HG02885 (cell line): Measurements from ENCODE around the gene KCNQ5.
A peak's percentile ranks its signal among the peaks of the same experiment; 100 is the strongest.

ENCODE experiments used
- ATAC-seq: cut with Tn5 transposase; IDR thresholded peaks from one replicate; pipeline ENCODE4 v1.9.1; 2021; ENCODE audit warnings: mild to moderate bottlenecking; ENCODE audit not compliant: unreplicated experiment, poor library complexity

The KCNQ5 gene

GRCh38 chr6:72733045-72733444, 111.2 kb downstream of the KCNQ5 start:
- ATAC-seq = no peak

GRCh38 chr6:72738091-72738490, 116.2 kb downstream of the KCNQ5 start:
- ATAC-seq = no peak

- ATAC-seq = peak; percentile 72
Observed at GRCh38 chr6:72739368-72739779, 117.5 kb downstream of the KCNQ5 start.

- ATAC-seq = peak; percentile 89
Observed at GRCh38 chr6:72740135-72740534, 118.3 kb downstream of the KCNQ5 start.

- ATAC-seq = no peak
Observed at GRCh38 chr6:72741083-72741482, 119.2 kb downstream of the KCNQ5 start.

GRCh38 chr6:72742001-72742673, 120.3 kb downstream of the KCNQ5 start:
- no peak for ATAC-seq

GRCh38 chr6:72746276-72746675, 124.4 kb downstream of the KCNQ5 start:
- no peak for ATAC-seq

- no peak for ATAC-seq
Observed at GRCh38 chr6:72748759-72749158, 126.9 kb downstream of the KCNQ5 start.

- no peak for ATAC-seq
Observed at GRCh38 chr6:72755752-72756151, 133.9 kb downstream of the KCNQ5 start.

GRCh38 chr6:72757048-72757447, 135.2 kb downstream of the KCNQ5 start:
- ATAC-seq = no peak

GRCh38 chr6:72757926-72758325, 136.1 kb downstream of the KCNQ5 start:
- no peak for ATAC-seq

- no peak for ATAC-seq
Observed at GRCh38 chr6:72758901-72759300, 137.0 kb downstream of the KCNQ5 start.

GRCh38 chr6:72760114-72760793, 138.4 kb downstream of the KCNQ5 start:
- no peak for ATAC-seq

GRCh38 chr6:72761761-72762160, 139.9 kb downstream of the KCNQ5 start:
- no peak for ATAC-seq

- ATAC-seq = no peak
Observed at GRCh38 chr6:72769459-72770125, 147.7 kb downstream of the KCNQ5 start.

GRCh38 chr6:72770959-72771358, 149.1 kb downstream of the KCNQ5 start:
- ATAC-seq = no peak

- no peak for ATAC-seq
Observed at GRCh38 chr6:72776456-72776855, 154.6 kb downstream of the KCNQ5 start.

- ATAC-seq = no peak
Observed at GRCh38 chr6:72781624-72782023, 159.8 kb downstream of the KCNQ5 start.

- no peak for ATAC-seq
Observed at GRCh38 chr6:72783035-72783434, 161.2 kb downstream of the KCNQ5 start.

- no peak for ATAC-seq
Observed at GRCh38 chr6:72783666-72784065, 161.8 kb downstream of the KCNQ5 start.

GRCh38 chr6:72784071-72784470, 162.2 kb downstream of the KCNQ5 start:
- no peak for ATAC-seq
